Testis (tissue), 2 donors: Measurements from ENCODE around the gene LILRB1.

Experiments
- POLR2A ChIP-seq: fragments of 450-650 bp; IDR thresholded peaks from one replicate; pipeline ENCODE4 v1.6.1; 2017; ENCODE audit warnings: antibody characterized with exemption, mild to moderate bottlenecking, moderate library complexity
- TF ChIP-seq, protein P1 (sequence below), 3 experiments: fragments of 450-650 bp in 2 of 3; fragments of 200-600 bp in 1 of 3; sonication (generic) in 1 of 3; IDR thresholded peaks; one replicate each; pipeline ENCODE4 v1.5.1; 2016 to 2019; ENCODE audit warnings: antibody characterized with exemption in 3 of 3, mild to moderate bottlenecking in 2 of 3, moderate library complexity in 1 of 3

DNA sequence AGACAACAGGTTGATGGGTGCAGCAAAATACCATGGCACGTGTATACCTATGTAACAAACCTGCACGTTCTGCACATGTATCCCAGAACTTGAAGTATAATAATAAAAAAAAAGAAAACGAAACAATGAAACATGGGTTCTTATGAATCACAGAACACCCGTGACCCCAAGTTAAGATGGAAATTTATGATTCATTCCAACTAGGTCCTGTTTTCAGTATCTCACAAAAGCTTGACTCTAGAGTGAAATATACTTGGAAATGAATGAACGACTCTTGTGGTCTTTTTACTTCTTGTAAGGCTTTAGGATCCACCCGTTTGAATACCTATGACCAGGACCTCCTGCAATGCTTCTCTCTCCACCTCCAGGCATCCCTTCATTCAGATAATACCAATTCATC is 29.0 kb downstream of the LILRB1 start:
- TF ChIP-seq, protein P1, sequence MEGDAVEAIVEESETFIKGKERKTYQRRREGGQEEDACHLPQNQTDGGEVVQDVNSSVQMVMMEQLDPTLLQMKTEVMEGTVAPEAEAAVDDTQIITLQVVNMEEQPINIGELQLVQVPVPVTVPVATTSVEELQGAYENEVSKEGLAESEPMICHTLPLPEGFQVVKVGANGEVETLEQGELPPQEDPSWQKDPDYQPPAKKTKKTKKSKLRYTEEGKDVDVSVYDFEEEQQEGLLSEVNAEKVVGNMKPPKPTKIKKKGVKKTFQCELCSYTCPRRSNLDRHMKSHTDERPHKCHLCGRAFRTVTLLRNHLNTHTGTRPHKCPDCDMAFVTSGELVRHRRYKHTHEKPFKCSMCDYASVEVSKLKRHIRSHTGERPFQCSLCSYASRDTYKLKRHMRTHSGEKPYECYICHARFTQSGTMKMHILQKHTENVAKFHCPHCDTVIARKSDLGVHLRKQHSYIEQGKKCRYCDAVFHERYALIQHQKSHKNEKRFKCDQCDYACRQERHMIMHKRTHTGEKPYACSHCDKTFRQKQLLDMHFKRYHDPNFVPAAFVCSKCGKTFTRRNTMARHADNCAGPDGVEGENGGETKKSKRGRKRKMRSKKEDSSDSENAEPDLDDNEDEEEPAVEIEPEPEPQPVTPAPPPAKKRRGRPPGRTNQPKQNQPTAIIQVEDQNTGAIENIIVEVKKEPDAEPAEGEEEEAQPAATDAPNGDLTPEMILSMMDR (IDR thresholded peaks at IDR 0.05), result no peak
- TF ChIP-seq POLR2A, result no peak
